CD8-positive, alpha-beta memory T cell (primary cell): ENCODE data around the gene VWA3B. TPM values are rescaled to one million over a fixed set of nuclear protein-coding genes. Genes with fewer than 3 reads are reported as not detected.

Experiments
- CTCF ChIA-PET: fragments of 350-600 bp; sonication (Branson Sonifier 250); formaldehyde crosslinking; loops from one replicate; lab custom pipeline; 2021; ENCODE audit warnings: antibody characterized with exemption; lab: Charles Lee
- POLR2A ChIA-PET: fragments of 350-600 bp; sonication (Branson Sonifier 250); formaldehyde crosslinking; loops from one replicate; lab custom pipeline; 2021; ENCODE audit warnings: antibody characterized with exemption; lab: Charles Lee
- DNase-seq, 5 donors: peaks; one replicate each; pipeline versions ENCODE4 v3.0.0 to v3.0.0-alpha.2; 2020 to 2022; ENCODE audit warnings: mixed read lengths in 1 of 5
- H3K27ac ChIP-seq: one replicate; pipeline ENCODE4 v1.7.0; 2013; ENCODE audit warnings: low read depth, mild to moderate bottlenecking, low read length, moderate library complexity
- H3K27me3 ChIP-seq: 2 replicates; pipeline ENCODE4 v1.7.0; 2013; ENCODE audit warnings: low read length, mild to moderate bottlenecking; ENCODE audit not compliant: insufficient read depth, poor library complexity, severe bottlenecking
- H3K36me3 ChIP-seq: 2 replicates; pipeline ENCODE4 v1.7.0; 2013; ENCODE audit warnings: mild to moderate bottlenecking, low read length, moderate library complexity; ENCODE audit not compliant: insufficient read depth
- H3K4me1 ChIP-seq: 2 replicates; pipeline ENCODE4 v1.7.0; 2013; ENCODE audit warnings: mild to moderate bottlenecking, low read length, moderate library complexity; ENCODE audit not compliant: insufficient read depth
- H3K4me3 ChIP-seq: 2 replicates; pipeline ENCODE4 v1.7.0; 2013; ENCODE audit warnings: mild to moderate bottlenecking, low read length
- H3K9me3 ChIP-seq: 2 replicates; pipeline ENCODE4 v1.7.0; 2013; ENCODE audit warnings: mild to moderate bottlenecking, low read length
- H3K27ac Mint-ChIP-seq, 8 donors: one replicate each; pipeline ENCODE4 v1.8.0; 2020 to 2021; ENCODE audit warnings: mixed read lengths in 8 of 8, mild to moderate bottlenecking in 6 of 8, inconsistent platforms in 3 of 8, moderate library complexity in 3 of 8
- H3K27me3 Mint-ChIP-seq, 2 donors: one replicate each; pipeline ENCODE4 v1.8.0; 2020 to 2021; ENCODE audit warnings: mixed read lengths in 2 of 2, mild to moderate bottlenecking in 1 of 2, moderate library complexity in 1 of 2
- H3K36me3 Mint-ChIP-seq, 3 donors: one replicate each; pipeline ENCODE4 v1.8.0; 2020 to 2021; ENCODE audit warnings: mixed read lengths in 3 of 3, inconsistent platforms in 1 of 3, mild to moderate bottlenecking in 1 of 3
- H3K4me1 Mint-ChIP-seq, 3 donors: one replicate each; pipeline ENCODE4 v1.8.0; 2020 to 2021; ENCODE audit warnings: mixed read lengths in 3 of 3, inconsistent platforms in 1 of 3, mild to moderate bottlenecking in 1 of 3
- H3K4me3 Mint-ChIP-seq, 7 donors: one replicate each; pipeline ENCODE4 v1.8.0; 2020 to 2021; ENCODE audit warnings: mixed read lengths in 7 of 7, mild to moderate bottlenecking in 6 of 7, moderate library complexity in 4 of 7, inconsistent platforms in 2 of 7
- H3K9me3 Mint-ChIP-seq, 5 donors: one replicate each; pipeline ENCODE4 v1.8.0; 2020 to 2022; ENCODE audit warnings: mixed read lengths in 5 of 5, mild to moderate bottlenecking in 3 of 5, moderate library complexity in 2 of 5, inconsistent platforms in 1 of 5
- polyA plus RNA-seq: library from polyadenylated mRNA; unstranded; fragments of 300-500 nt; fragmentation: Illumina TruSeq; gene quantifications from one replicate; pipeline ENCODE4 v1.2.3, GENCODE V29; 2021
- total RNA-seq, 2 experiments: library from RNA; stranded (reverse); gene quantifications; one replicate each; pipeline ENCODE4 v1.2.3, GENCODE V29; 2021

VWA3B gene
- total and polyA plus RNA-seq, 3 experiments from 2014 or later: not detected

GRCh38 chr2:98347298-98348065 lies 260.5 kb downstream of the VWA3B start:
- H3K27ac ChIP-seq: no peak overlapping the region
- no peaks in the 10 kb centered on the region for H3K36me3 ChIP-seq
- peak overlapping the region in 1 of 7 donors; percentile 12 for H3K4me3 Mint-ChIP-seq
- peaks cover 0 to 10% (median 2%) of the 10 kb centered on the region in 3 donors for H3K36me3 Mint-ChIP-seq
- DNase-seq: no peak
- H3K4me1 Mint-ChIP-seq: peaks cover 0 to 18% (median 6%) of the 10 kb centered on the region in 3 donors
- no peak overlapping the region for H3K4me3 ChIP-seq
- no peaks in the 10 kb centered on the region for H3K4me1 ChIP-seq
- H3K27ac Mint-ChIP-seq: no peak overlapping the region
- POLR2A ChIA-PET: no interaction called here
- CTCF ChIA-PET: no interaction called here
- peaks cover 61 to 80% of the 10 kb centered on the region in 2 donors for H3K27me3 Mint-ChIP-seq
- peaks cover 0 to 11% (median 5%) of the 10 kb centered on the region in 5 donors for H3K9me3 Mint-ChIP-seq
- H3K27me3 ChIP-seq: peaks cover 23% of the 10 kb centered on the region
- no peaks in the 10 kb centered on the region for H3K9me3 ChIP-seq

GRCh38 chr2:98348066-98348561 lies 261.1 kb downstream of the VWA3B start:
- ChIA-PET POLR2A (no interaction called here), CTCF (no interaction called here)
- Histone ChIP-seq H3K27ac (no peak overlapping the region), H3K27me3 (peaks cover 23% of the 10 kb centered on the region), H3K9me3 (no peaks in the 10 kb centered on the region), H3K36me3 (no peaks in the 10 kb centered on the region), H3K4me1 (no peaks in the 10 kb centered on the region), H3K4me3 (no peak overlapping the region)
- no peak overlapping the region for H3K27ac Mint-ChIP-seq
- DNase-seq: no peak
- H3K4me1 Mint-ChIP-seq: peaks cover 0 to 18% (median 6%) of the 10 kb centered on the region in 3 donors
- H3K9me3 Mint-ChIP-seq: peaks cover 0 to 11% (median 5%) of the 10 kb centered on the region in 5 donors
- H3K4me3 Mint-ChIP-seq: peak overlapping the region in 2 of 7 donors; percentile 10 to 12
- peaks cover 62 to 74% of the 10 kb centered on the region in 2 donors for H3K27me3 Mint-ChIP-seq
- peaks cover 0 to 10% (median 2%) of the 10 kb centered on the region in 3 donors for H3K36me3 Mint-ChIP-seq

GRCh38 chr2:98350411-98350810 lies 263.4 kb downstream of the VWA3B start:
- Mint-ChIP-seq H3K4me1 (peaks cover 0 to 18% (median 6%) of the 10 kb centered on the region in 3 donors), H3K36me3 (peaks cover 0 to 10% (median 2%) of the 10 kb centered on the region in 3 donors), H3K27ac (no peak overlapping the region), H3K4me3 (no peak overlapping the region), H3K27me3 (peaks cover 50 to 59% of the 10 kb centered on the region in 2 donors), H3K9me3 (peaks cover 0 to 11% (median 3%) of the 10 kb centered on the region in 5 donors)
- ChIA-PET POLR2A (no interaction called here), CTCF (no interaction called here)
- Histone ChIP-seq H3K27ac (no peak overlapping the region), H3K36me3 (no peaks in the 10 kb centered on the region), H3K9me3 (no peaks in the 10 kb centered on the region), H3K4me3 (no peak overlapping the region), H3K27me3 (peaks cover 18% of the 10 kb centered on the region), H3K4me1 (no peaks in the 10 kb centered on the region)
- no peak for DNase-seq

GRCh38 chr2:98355881-98356280 lies 268.9 kb downstream of the VWA3B start:
- H3K4me3 ChIP-seq: no peak overlapping the region
- H3K27ac Mint-ChIP-seq: no peak overlapping the region
- H3K4me1 Mint-ChIP-seq: no peaks in the 10 kb centered on the region
- no peaks in the 10 kb centered on the region for H3K4me1 ChIP-seq
- CTCF ChIA-PET: no interaction called here
- POLR2A ChIA-PET: no interaction called here
- no peaks in the 10 kb centered on the region for H3K27me3 ChIP-seq
- H3K4me3 Mint-ChIP-seq: no peak overlapping the region
- H3K36me3 Mint-ChIP-seq: peaks cover 0 to under 1% (median 0%) of the 10 kb centered on the region in 3 donors
- H3K9me3 Mint-ChIP-seq: peaks cover 0 to 8% (median 3%) of the 10 kb centered on the region in 5 donors
- DNase-seq: no peak
- no peaks in the 10 kb centered on the region for H3K36me3 ChIP-seq
- H3K9me3 ChIP-seq: no peaks in the 10 kb centered on the region
- no peak overlapping the region for H3K27ac ChIP-seq
- peaks cover 15 to 31% of the 10 kb centered on the region in 2 donors for H3K27me3 Mint-ChIP-seq

- no peak overlapping the region for H3K27ac Mint-ChIP-seq
- H3K4me3 Mint-ChIP-seq: no peak overlapping the region
- Histone ChIP-seq H3K36me3 (no peaks in the 10 kb centered on the region), H3K4me1 (no peaks in the 10 kb centered on the region), H3K27ac (no peak overlapping the region), H3K9me3 (no peaks in the 10 kb centered on the region), H3K27me3 (no peaks in the 10 kb centered on the region), H3K4me3 (no peak overlapping the region)
- ChIA-PET POLR2A (no interaction called here), CTCF (no interaction called here)
- no peaks in the 10 kb centered on the region for H3K4me1 Mint-ChIP-seq
- peaks cover 0 to 3% (median 2%) of the 10 kb centered on the region in 5 donors for H3K9me3 Mint-ChIP-seq
- no peak for DNase-seq
- H3K27me3 Mint-ChIP-seq: peaks cover 10 to 24% of the 10 kb centered on the region in 2 donors
- no peaks in the 10 kb centered on the region for H3K36me3 Mint-ChIP-seq
These were observed 269.8 kb downstream of the VWA3B start for GRCh38 chr2:98356729-98357128.

GRCh38 chr2:98357849-98358248 lies 270.9 kb downstream of the VWA3B start:
- H3K27ac Mint-ChIP-seq: no peak overlapping the region
- Histone ChIP-seq H3K9me3 (no peaks in the 10 kb centered on the region), H3K36me3 (no peaks in the 10 kb centered on the region), H3K4me3 (no peak overlapping the region), H3K4me1 (no peaks in the 10 kb centered on the region), H3K27ac (no peak overlapping the region), H3K27me3 (no peaks in the 10 kb centered on the region)
- H3K27me3 Mint-ChIP-seq: peaks cover 3 to 22% of the 10 kb centered on the region in 2 donors
- H3K9me3 Mint-ChIP-seq: peaks cover 0 to 4% (median 0%) of the 10 kb centered on the region in 5 donors
- H3K36me3 Mint-ChIP-seq: no peaks in the 10 kb centered on the region
- CTCF ChIA-PET: no interaction called here
- POLR2A ChIA-PET: no interaction called here
- no peak for DNase-seq
- no peaks in the 10 kb centered on the region for H3K4me1 Mint-ChIP-seq
- no peak overlapping the region for H3K4me3 Mint-ChIP-seq

GRCh38 chr2:98359986-98360385 lies 273.0 kb downstream of the VWA3B start:
- ChIA-PET POLR2A (no interaction called here), CTCF (no interaction called here)

More at GRCh38 chr2:98359986-98360385, 273.0 kb downstream of the VWA3B start:
- no peaks in the 10 kb centered on the region for H3K4me1 Mint-ChIP-seq
- H3K27me3 Mint-ChIP-seq: peaks cover 5 to 28% of the 10 kb centered on the region in 2 donors
- no peak overlapping the region for H3K4me3 ChIP-seq
- H3K9me3 Mint-ChIP-seq: peaks cover 0 to 4% (median 0%) of the 10 kb centered on the region in 5 donors
- H3K36me3 ChIP-seq: no peaks in the 10 kb centered on the region
- no peak overlapping the region for H3K27ac ChIP-seq
- no peaks in the 10 kb centered on the region for H3K4me1 ChIP-seq
- no peaks in the 10 kb centered on the region for H3K36me3 Mint-ChIP-seq
- no peak overlapping the region for H3K4me3 Mint-ChIP-seq
- DNase-seq: no peak
- H3K27me3 ChIP-seq: no peaks in the 10 kb centered on the region
- H3K9me3 ChIP-seq: no peaks in the 10 kb centered on the region
- no peak overlapping the region for H3K27ac Mint-ChIP-seq
